DMS 273 (cell line): ENCODE results near the gene HSD11B2.
A peak's percentile ranks its signal among the peaks of the same experiment; 100 is the strongest.

ENCODE experiments used
- DNase-seq: peaks from one replicate; lab custom pipeline; 2025; ENCODE audit not compliant: unreplicated experiment; lab: John Stamatoyannopoulos, UW

HSD11B2 gene

DNA sequence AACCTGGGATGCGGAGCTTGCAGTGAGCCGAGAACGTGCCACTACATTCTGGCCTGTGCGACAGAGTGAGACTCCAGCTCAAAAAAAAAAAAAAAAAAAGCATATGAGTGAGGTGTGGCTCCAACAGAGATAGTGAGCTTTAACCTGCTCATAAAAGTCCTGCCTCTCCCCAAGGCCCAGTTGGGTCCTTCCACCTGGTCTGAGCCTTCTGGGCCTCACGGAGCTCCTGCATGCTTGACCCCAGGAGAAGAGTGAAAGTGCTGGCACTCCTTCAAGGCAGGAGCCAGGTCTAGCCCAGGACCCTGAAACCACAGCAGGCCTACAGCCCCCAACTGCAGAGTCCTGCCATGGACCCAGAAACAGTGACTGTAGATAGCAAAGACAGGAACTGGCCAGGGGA, 17.7 kb downstream of the HSD11B2 start:
- no peak for DNase-seq

DNA sequence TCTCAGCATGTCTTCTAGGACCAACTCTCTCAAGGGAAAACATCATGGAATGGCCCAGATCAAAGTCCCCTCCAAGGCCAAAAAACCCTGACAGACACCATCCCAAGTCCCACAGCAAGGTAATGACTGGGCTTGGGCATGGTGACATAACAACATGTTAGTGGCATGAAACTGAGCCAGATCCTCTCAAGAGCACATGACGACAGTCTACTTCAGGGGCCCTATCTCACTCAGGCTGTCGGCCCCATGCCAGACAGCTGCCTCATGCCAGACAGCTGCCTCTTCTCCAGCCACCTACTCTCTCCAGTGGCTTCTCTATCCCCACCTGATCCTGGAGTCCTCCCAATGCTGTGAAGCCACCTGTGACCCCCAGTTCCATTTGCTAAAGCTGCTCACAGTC, 18.4 kb downstream of the HSD11B2 start:
- DNase-seq, result peak; percentile 48

DNA sequence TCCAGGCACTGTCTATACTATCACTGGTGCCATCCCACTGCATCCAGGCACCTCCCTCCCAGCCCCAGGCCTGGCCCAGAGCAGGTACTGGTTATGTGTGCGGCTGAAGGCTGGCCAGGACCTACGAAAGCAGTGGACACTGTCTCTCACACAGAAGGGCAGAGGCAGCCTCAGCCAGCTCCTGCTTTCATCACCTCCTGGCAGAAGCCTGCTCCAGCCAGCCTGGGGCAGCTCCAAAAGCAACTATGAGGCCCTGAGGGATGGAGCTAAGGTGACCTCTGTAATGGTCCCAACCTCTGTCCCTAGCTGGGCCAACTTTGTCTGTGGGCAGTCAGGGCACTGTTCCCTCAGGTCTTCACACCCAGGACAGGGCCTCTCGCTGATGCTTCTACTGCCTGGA, 18.8 kb downstream of the HSD11B2 start:
- no peak for DNase-seq

DNA sequence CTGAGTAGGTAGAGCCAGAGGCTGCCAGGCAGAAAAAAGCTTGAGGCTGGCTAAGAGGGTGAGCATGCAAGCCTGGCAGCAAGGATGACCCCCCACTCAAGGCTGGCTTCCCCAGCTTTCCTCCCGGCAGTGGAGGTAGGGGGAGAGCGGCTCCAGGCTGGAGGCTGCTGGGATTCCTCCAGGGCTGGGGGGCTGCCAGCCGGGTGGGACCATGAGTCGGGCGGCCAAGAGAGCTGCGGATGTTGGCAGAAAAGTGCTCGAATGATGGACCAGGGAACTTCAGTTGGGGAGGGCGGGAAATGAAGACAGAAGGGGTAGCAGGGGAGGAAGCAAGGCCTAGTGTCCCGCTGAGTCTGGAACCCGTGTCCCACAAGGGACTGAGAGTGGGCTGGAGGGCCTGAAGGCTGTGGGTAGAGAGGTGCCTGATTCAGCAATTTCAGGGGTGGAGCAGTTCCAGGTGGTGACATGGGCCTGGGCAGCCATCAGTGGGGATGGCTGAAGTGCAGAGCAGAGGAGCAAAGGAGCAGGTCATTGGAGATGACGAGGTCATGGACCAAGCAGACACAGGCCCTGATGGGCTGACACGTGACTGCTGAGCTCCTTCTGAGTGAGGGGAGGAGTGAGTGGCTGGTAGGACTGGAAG, 20.3 kb downstream of the HSD11B2 start:
- no peak for DNase-seq

DNA sequence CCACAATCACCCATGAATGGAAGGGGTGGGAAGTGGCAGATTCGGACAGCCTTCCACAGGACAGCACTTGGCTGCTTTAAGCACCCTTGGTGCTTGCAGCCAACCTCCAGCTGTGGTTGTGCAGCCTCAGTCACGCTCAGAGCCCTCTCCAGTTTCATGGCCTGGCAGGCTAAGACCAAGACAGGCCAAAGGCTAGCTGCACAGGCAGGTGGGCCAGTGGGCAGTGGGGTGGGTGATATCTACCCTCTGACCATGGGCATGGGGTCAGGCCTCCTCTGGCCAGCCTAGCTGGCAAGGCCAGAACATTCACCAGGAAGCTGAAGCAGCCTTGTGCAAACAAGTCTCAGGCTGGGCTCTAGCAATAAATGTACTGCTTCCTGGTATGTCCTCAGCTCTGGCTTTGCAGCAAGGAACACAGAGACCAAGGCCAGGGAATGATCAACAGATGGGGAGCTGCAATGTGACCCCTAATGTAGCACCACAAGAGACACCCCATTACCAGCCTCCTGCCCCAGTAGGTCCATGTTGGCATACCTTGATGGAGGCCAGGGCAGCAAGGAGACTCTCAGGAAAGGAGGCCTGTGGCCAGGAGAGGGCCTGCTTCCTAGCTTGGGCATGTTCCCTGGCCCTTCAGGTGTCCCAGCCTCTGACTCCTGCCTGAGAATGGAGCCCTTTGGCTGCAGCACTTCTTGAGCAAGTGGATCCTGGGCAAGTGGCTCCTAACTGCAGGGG, 20.9 kb downstream of the HSD11B2 start:
- no peak for DNase-seq

DNA sequence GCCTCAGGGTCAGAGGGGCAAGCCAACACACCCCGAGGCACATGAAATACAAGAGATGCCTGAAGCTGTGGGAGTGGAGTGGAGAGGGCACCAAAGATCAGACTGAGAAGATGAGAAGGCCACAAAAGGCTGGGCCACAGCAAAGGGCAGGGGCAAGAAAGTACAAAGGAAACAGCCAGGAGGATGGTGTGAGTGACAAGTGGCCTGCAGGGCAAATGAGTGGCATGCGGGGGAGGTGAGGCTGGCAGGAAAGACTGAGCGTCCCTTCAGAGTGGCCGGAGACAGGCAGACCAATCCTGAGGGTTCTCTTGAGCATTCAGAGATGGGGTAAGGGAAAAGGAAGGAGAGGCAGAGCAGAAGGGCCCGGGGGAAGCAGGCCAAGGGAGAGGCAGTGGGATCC, 23.2 kb downstream of the HSD11B2 start:
- no peak for DNase-seq

DNA sequence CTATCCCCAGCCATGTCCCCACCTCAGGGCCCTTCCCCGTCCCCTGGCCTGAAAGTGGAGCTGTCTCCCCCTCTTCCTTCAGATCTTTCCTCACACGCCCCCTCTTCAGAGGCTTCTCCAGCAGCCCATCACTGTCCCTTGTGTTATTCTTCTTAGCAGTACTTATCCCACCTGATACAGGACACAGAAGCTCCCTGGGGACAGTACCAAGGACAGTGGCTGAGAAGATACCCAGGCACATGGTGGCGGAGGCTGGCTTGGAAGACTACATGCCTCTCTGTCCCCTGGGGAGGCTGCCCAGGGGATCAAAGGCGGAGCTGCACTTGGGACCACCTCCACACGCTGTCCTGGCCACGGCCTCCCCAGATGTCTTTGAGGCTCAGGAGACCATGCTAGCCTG, 23.9 kb downstream of the HSD11B2 start:
- DNase-seq, result no peak

DNA sequence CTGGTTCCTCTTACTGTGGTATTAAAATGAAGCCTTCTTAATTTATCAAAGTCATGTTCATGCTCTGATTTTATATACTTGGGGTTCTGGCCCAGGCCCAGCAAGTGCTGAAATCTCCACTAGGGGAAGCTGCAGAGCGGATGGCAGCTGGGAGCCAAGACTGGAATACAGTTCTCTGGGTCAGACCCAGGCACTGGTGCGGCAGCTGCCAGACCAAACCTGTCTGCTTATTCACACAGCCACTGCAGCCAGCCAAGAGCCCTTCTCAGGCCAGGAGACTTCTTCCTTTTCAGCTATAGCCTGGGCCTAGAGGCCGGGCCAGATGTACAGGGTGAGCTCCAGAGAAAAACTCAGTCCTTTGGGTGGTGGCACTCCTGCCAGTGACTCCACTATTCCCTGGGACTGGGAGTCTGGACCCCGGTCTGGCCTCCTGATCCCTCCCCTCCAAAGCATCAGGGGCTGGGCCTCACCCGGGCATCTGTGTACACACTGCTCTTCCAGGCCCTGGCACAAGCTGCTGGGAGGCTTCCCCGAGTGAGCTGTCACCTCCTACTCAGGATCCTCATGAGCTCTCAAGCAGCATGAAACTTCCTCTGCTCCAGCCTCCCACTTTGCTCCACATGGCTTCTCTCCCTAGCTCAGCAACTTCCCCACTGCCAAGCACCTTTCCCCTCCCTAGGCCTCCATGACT, 25.6 kb downstream of the HSD11B2 start:
- peak; percentile 94 for DNase-seq

DNA sequence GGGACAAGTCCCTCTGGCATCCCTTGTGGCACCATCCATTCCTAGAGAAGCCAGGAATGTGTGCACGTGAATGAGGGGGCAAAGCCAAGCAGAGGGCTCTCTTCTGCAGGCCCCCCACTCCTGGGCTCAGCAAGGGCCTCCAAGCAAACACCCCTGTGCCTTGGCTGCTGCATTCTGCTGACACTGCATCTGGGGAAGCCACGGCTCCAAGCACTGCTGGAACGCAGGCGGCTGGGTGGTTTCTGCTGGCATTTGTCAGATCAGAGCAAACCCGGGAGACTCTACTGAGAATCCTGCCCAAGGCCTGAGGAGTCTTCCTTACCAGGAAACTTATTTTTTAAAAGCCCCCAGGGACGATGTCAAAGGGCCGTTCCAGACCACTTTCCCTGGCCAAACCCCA, 26.7 kb downstream of the HSD11B2 start:
- peak; percentile 56 for DNase-seq

DNA sequence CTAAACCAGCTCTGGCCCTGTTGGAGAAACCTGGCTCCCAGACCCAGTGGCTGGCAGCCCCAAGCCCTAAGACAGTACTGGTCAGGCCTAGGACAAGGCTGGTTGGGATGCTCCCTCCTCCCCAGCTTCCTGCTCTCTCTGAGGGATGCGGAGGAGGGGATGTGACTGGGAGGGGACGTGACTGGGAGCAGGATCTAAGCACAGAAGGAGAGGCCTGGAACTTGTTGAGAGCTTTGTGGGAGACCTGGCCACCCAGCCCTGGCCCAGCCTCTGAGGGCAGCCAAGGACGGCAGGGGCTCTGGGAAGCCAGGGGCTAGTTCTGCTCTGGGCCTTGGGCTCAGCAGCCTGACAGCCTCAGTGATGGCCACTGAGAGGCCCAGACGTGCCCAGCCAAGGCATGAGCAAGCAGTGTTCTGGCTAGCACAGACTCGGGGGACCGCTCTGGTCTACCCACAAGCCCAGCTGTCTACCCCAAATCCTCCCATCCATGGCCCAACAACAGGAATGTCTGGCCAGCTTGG, 27.3 kb downstream of the HSD11B2 start:
- no peak for DNase-seq

DNA sequence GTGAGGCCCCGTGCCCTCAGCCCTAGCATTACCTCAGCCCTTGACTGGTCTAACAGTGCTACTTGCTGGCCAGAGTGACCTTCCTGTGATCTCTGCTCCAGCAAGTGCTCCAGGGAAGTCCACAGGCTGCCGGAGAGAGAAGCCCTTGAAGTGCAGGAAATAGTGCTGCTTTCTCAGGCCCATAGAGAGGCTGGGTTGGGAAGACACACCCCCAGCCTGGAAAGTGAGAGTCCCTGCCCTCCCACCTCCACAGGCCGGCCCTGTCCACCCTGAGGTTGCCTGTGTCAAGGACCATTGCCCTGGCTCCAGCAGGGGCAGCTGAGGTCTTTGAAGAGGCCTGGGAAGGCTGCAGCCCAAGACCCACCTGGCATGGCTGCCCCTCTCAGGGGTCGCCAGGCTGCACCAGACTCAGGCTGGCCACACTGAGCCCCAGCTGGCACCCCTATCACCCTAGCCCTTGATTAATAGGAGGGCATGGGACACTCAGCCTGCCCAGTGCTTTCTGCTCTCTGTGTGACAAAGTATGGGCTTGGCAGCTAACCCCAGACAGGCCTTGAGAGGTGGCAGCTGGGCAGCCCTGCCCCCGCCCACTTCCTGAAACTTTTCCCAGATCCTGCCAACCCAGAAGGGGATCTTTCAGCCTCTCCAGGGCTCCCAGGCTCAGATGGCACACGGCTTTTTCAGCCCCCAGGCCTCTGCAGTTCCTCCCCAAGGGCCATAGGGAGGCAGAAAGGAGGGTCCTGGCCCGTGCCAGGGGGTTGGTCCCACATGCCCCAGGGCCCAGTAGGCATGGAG, 28.3 kb downstream of the HSD11B2 start:
- peak; percentile 94 for DNase-seq

DNA sequence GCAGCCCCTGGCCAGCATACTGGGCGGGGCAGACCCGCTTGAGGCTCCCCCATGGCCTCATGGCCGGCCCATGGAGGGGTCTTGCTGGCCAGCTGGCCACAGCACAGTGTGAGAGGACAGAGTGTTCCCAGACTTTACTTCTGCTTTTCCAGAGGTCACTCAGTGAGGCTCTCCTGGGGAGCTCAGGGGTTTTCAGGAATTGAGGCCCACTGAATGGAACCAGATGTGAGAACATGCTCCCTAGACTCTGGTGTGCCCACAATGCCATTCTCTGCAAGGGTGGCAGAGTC, 28.9 kb downstream of the HSD11B2 start:
- no peak for DNase-seq

DNA sequence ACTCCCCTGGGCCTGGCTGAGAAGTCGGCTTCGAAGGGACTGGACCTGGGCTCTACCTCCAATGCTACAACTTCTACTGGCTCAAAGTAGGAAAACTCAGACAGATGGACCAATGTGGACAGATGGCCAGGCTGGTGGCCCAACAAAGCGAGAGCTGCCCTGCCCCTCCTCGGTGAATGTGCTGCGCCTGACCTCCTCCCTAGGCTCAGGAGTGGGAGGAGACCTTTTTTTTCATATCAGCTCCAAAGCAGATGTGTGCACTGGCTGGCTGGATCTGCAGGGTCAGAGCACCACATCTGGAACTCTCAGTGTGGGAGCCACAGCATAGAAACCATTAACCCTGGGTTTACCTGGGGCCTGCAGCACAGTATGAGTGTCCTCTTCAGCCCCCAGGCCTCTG, 29.2 kb downstream of the HSD11B2 start:
- peak; percentile 76 for DNase-seq

DNA sequence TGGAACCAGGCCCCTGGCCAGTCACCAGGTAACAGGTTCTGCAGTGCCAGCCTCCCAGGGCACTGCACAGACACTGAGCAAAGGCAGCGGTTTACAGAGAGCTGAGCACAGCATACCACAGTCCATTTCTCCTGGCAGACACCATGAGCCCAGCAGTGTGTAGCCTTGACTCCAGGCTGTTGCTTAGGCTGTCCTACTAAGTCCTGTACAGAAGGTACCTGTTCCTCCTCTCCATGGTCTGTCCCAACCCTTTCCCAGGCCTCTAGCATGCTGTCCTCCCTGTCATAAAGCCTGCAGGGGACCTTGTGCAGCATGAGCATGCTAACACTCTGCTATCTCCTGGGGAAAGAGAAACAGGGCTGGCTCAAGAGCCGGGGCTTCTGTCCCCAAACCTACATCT, 30.0 kb downstream of the HSD11B2 start:
- no peak for DNase-seq

DNA sequence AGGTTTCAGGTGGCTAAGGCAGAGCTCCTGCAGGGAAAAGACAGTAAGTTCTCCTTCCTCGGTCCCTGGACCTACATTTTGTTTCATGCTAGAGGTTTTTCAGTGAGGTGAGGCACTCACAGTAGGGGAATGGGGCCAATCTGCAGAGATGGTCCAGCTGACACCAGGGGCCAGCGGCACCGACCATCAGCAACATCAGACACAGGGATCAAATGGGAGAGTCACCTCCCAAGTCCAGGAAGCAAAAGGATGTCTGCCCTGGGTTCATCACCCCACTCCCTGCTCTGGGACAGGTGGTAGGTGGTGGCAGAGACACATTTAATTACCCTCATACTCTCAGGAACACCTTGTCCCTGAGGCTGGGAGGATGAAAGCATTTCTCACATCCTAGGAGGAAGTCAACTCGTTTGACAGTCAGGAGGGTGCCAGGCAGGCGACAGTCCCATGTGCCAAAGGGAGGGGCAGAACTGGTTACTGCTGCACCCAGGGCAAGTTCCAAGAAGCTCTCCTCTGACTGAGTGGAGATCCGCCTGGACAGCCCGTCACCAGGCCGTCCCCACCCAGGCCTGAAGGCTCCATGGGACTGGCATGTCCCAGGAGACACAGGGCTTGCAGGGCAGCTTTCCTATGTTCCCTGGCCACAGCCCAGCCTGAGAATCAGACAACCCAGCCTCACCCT, 30.8 kb downstream of the HSD11B2 start:
- DNase-seq, result no peak

DNA sequence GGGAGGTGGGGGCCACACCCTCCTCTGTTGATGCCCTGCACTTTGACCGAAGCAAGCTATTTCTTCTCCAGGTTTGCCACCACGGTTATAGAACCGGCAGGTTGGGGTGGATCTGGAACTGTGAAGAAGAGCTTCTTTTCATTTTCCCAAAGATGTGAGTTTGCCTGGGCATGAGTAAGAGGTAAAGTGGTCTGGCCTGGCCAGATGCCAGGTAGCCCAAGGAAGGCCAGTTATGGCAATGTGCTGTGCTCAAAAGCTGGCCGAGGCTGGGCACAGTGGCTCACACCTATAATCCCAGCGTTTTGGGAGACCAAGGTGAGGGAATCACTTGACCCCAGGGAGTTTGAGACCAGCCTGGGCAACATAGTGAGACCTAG, 31.3 kb downstream of the HSD11B2 start:
- no peak for DNase-seq

DNA sequence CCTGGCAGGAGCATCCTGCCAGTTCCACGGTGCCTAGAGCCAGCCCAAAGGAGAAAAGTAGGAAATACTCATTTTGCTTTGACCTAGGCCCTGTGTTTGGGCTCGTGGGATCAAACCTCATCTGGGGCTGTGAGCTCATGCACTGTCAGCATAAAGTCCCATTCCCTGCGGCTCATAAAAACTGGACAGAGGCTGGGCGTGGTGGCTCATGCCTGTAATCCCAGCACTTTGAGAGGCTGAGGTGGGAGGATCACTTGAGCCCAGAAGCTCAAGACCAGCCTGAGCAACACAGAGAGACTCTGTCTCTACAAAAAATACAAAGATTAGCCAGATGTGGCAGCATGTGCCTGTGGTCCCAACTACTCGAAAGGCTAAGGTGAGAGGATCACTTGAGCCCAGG, 32.1 kb downstream of the HSD11B2 start:
- DNase-seq, result no peak

DNA sequence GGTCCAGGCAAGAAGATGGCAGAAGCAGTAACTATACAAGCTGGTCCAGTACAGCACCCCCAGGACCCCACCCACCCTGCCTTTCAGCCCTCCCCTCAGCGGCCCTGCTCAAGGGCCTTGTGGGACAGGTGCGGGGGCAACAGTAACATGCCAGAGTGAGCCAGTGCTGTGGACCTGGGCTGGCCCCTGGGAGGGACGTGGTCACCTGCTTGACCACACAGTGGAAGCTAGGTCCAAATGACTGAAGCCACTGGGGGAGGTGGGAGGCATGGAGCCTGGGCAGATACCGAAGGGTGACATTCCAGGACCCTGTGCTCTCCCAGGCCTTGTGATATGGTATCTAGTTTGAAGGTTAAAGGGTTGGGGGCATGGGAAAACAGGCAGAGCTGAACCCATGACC, 32.8 kb downstream of the HSD11B2 start:
- no peak for DNase-seq

DNA sequence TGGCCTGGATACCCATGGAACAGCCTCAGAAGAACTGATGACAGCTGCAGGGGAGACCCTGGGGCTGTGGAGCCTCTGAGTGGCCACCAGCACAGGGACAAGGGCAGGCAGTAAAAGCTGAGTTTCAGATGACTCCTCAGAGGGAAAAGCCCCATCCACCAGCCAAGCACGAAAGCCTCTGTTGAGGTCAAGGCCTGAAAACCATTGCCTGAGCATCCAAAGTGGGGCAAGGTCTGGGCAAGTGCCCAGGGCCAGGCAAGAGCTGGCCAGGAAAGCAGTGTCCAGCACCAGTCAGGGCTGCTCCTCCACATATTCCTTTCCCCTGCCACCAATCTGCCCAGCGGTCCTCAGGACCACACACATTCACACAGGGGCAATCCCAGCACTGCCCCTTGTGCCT, 33.6 kb downstream of the HSD11B2 start:
- no peak for DNase-seq

DNA sequence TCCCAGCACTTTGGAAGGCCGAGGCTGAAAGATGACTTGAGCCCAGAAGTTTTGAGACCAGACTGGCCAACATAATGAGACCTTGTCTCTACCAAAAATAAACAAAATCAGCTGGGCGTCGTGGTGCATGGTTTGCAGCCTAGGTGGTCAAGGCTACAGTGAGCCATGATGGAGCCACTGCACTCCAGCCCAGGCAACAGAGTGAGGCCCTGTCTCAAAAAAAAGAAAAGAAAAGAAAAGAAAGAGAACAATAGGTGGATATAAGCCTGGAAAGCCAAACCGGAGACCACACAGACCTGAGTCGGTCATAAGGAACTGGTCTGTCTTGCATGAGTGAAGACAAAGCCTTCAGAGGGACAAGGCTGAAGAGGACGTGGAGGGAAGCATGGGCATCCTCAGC, 35.7 kb downstream of the HSD11B2 start:
- no peak for DNase-seq

DNA sequence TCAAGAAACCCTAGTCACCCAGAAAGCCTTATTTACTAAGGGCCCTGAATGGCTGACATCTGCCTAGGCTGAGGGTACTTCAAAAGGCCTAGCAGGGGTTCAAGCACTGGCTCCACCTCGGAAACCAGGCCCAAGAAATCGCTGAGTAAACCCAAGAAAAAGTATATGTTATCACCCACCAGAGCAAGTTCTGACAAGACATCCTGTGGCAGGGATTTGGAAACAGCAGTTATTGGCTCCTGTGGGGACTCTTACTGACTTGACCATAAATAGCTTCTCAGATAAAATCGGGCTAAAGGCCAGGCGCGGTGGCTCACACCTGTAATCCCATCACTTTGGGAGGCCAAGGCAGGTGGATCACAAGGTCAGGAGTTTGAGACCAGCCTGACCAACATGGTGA, 37.8 kb downstream of the HSD11B2 start:
- DNase-seq, result no peak
